Measurements from ENCODE around the gene HNRNPDL. TPM values are rescaled to one million over a fixed set of nuclear protein-coding genes. Genes with fewer than 3 reads are reported as not detected.

HNRNPDL gene
- total and polyA plus RNA-seq, 2 donors (not counting 1 experiment from before 2014, with no cell fraction given) = 296 to 370 TPM

- Histone ChIP-seq H3K36me3 (replicated peaks in 1 of 2; ENCODE audit: control extremely low read depth in 1 of 2, control insufficient read depth in 1 of 2, extremely low read depth in 1 of 2, insufficient read depth in 2 of 2, low read length in 1 of 2) (peaks cover 7 to 31% of the 10 kb centered on the region in 2 experiments), H3K9ac (ENCODE audit: low read length) (peak overlapping the region; percentile 96), H3K79me2 (ENCODE audit: control insufficient read depth, insufficient read depth, low read length) (peaks cover 82% of the 10 kb centered on the region), H4K20me1 (ENCODE audit: control insufficient read depth, insufficient read depth, low read length, poor library complexity, severe bottlenecking) (peaks cover 52% of the 10 kb centered on the region), H3K9me3 (ENCODE audit: control extremely low read depth in 1 of 3, control insufficient read depth in 2 of 3, insufficient read depth in 1 of 3, low read length in 2 of 3) (no peaks in the 10 kb centered on the region), H3K27ac (ENCODE audit: low read length in 2 of 2) (peak overlapping the region; percentile 96 to 100), H3K4me2 (replicated peaks; ENCODE audit: low read depth, low read length, poor library complexity, severe bottlenecking) (peak overlapping the region; percentile 93), H3K27me3 (replicated peaks in 1 of 4; ENCODE audit: control extremely low read depth in 1 of 4, control insufficient read depth in 3 of 4, insufficient read depth in 4 of 4, low read length in 3 of 4) (no peaks in the 10 kb centered on the region), H3K4me1 (ENCODE audit: control insufficient read depth in 2 of 2, insufficient read depth in 2 of 2, low read length in 2 of 2) (peaks cover 27 to 32% of the 10 kb centered on the region in 2 donors), H3K4me3 (ENCODE audit: control extremely low read depth in 1 of 5, extremely low read depth in 1 of 5, insufficient read depth in 1 of 5, low read depth in 2 of 5, low read length in 4 of 5) (peak overlapping the region; percentile 81 to 99 (median 98)), H2AFZ (ENCODE audit: insufficient read depth, low read depth, low read length, poor library complexity, severe bottlenecking) (peak overlapping the region; percentile 90)
- ChIA-PET CTCF (interaction anchor here (0.8 to 1.3 kb wide), 2 partner anchors 66 to 147 kb away, joined by 3 to 4 read pairs; no protein-coding TSS in a partner anchor), POLR2A (interaction anchor here (0.5 to 2.3 kb wide), 4 partner anchors 14 to 146 kb away, joined by 3 to 11 read pairs (median 6); no protein-coding TSS in a partner anchor)
- TF ChIP-seq, protein P1, sequence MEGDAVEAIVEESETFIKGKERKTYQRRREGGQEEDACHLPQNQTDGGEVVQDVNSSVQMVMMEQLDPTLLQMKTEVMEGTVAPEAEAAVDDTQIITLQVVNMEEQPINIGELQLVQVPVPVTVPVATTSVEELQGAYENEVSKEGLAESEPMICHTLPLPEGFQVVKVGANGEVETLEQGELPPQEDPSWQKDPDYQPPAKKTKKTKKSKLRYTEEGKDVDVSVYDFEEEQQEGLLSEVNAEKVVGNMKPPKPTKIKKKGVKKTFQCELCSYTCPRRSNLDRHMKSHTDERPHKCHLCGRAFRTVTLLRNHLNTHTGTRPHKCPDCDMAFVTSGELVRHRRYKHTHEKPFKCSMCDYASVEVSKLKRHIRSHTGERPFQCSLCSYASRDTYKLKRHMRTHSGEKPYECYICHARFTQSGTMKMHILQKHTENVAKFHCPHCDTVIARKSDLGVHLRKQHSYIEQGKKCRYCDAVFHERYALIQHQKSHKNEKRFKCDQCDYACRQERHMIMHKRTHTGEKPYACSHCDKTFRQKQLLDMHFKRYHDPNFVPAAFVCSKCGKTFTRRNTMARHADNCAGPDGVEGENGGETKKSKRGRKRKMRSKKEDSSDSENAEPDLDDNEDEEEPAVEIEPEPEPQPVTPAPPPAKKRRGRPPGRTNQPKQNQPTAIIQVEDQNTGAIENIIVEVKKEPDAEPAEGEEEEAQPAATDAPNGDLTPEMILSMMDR (IDR thresholded peaks at IDR 0.05) = no peak
- no peak for TF ChIP-seq EZH2 (IDR thresholded peaks at IDR 0.05; ENCODE audit: borderline replicate concordance, insufficient read depth, low read depth, low read length, poor library complexity, severe bottlenecking)
- Mint-ChIP-seq H3K27me3 (no peaks in the 10 kb centered on the region), H3K27ac (peak overlapping the region; percentile 100), H3K4me3 (peak overlapping the region; percentile 100), H3K9me3 (ENCODE audit: insufficient read depth) (no peaks in the 10 kb centered on the region), H3K4me1 (peaks cover 51% of the 10 kb centered on the region)
- no peak for ATAC-seq (ENCODE audit: low read depth)
- DNase-seq = no peak
- intact Hi-C loops (cut with micrococcal nuclease) = loop anchor here (1.0 to 2.0 kb wide), 3 partner anchors 146 to 678 kb away; partner anchors contain the start of gene SEC31A
- 1% methylated on average over 22 of the region's 33 CpGs for WGBS (ENCODE audit: insufficient coverage)
Observed at GRCh38 chr4:82430964-82431745, 893 bp upstream of the HNRNPDL start.

All from B cell (primary cell).